ENCODE measurements around the gene GRN. TPM values are rescaled to one million over a fixed set of nuclear protein-coding genes. Genes with fewer than 3 reads are reported as not detected.

The GRN gene
- total RNA-seq, 1 donor from 2014 or later: 327 TPM

GRCh38 chr17:44321246-44322120, 23.6 kb upstream of the GRN start:
- Mint-ChIP-seq H3K27ac (ENCODE audit: unreplicated experiment) (no peak overlapping the region), H3K36me3 (ENCODE audit: low read depth, unreplicated experiment) (peaks cover 12% of the 10 kb centered on the region), H3K9me3 (ENCODE audit: unreplicated experiment) (peaks cover 4% of the 10 kb centered on the region), H3K4me1 (ENCODE audit: low read depth, unreplicated experiment) (no peaks in the 10 kb centered on the region), H3K4me3 (ENCODE audit: unreplicated experiment) (no peak overlapping the region), H3K27me3 (ENCODE audit: low read depth, unreplicated experiment) (peaks cover 12% of the 10 kb centered on the region)
- no peak overlapping the region for H3K4me2 ChIP-seq (ENCODE audit: low read length)
- TF ChIP-seq, protein P1, sequence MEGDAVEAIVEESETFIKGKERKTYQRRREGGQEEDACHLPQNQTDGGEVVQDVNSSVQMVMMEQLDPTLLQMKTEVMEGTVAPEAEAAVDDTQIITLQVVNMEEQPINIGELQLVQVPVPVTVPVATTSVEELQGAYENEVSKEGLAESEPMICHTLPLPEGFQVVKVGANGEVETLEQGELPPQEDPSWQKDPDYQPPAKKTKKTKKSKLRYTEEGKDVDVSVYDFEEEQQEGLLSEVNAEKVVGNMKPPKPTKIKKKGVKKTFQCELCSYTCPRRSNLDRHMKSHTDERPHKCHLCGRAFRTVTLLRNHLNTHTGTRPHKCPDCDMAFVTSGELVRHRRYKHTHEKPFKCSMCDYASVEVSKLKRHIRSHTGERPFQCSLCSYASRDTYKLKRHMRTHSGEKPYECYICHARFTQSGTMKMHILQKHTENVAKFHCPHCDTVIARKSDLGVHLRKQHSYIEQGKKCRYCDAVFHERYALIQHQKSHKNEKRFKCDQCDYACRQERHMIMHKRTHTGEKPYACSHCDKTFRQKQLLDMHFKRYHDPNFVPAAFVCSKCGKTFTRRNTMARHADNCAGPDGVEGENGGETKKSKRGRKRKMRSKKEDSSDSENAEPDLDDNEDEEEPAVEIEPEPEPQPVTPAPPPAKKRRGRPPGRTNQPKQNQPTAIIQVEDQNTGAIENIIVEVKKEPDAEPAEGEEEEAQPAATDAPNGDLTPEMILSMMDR (IDR thresholded peaks at IDR 0.05; ENCODE audit: insufficient read depth, low read depth, low read length): no peak
- no peak for TF ChIP-seq EZH2 (IDR thresholded peaks at IDR 0.05; ENCODE audit: insufficient read depth, low read length)
- no peak overlapping the region for H3K4me3 ChIP-seq (ENCODE audit: insufficient read depth, low read depth, low read length)
- DNase-seq (ENCODE audit: low read depth) (no peak), FAIRE-seq (no peak)
- H3K4me1 ChIP-seq (ENCODE audit: insufficient read depth, low read length): peaks cover 10% of the 10 kb centered on the region
- H3K9me3 ChIP-seq (ENCODE audit: insufficient read depth, low read depth, low read length): no peaks in the 10 kb centered on the region
- H2AFZ ChIP-seq (ENCODE audit: low read depth, low read length): no peak overlapping the region
- no peak overlapping the region for H3K27ac ChIP-seq (ENCODE audit: low read depth, low read length)
- peaks cover 19% of the 10 kb centered on the region for H3K79me2 ChIP-seq (ENCODE audit: insufficient read depth, low read length)
- no peak overlapping the region for H3K9ac ChIP-seq (ENCODE audit: low read length)
- H4K20me1 ChIP-seq (ENCODE audit: insufficient read depth, low read length): peaks cover 27% of the 10 kb centered on the region
- peaks cover 6% of the 10 kb centered on the region for H3K36me3 ChIP-seq (ENCODE audit: insufficient read depth, low read length)
- H3K27me3 ChIP-seq (ENCODE audit: insufficient read depth, low read length): peaks cover 8% of the 10 kb centered on the region

GRCh38 chr17:44322236-44322895, 22.7 kb upstream of the GRN start:
- Histone ChIP-seq H3K79me2 (ENCODE audit: insufficient read depth, low read length) (peaks cover 19% of the 10 kb centered on the region), H3K4me1 (ENCODE audit: insufficient read depth, low read length) (peaks cover 10% of the 10 kb centered on the region), H3K27ac (ENCODE audit: low read depth, low read length) (no peak overlapping the region), H2AFZ (ENCODE audit: low read depth, low read length) (no peak overlapping the region), H3K4me2 (ENCODE audit: low read length) (no peak overlapping the region), H3K27me3 (ENCODE audit: insufficient read depth, low read length) (peaks cover 2% of the 10 kb centered on the region), H3K4me3 (ENCODE audit: insufficient read depth, low read depth, low read length) (no peak overlapping the region), H3K9me3 (ENCODE audit: insufficient read depth, low read depth, low read length) (no peaks in the 10 kb centered on the region), H3K9ac (ENCODE audit: low read length) (no peak overlapping the region), H4K20me1 (ENCODE audit: insufficient read depth, low read length) (peaks cover 24% of the 10 kb centered on the region), H3K36me3 (ENCODE audit: insufficient read depth, low read length) (peaks cover 6% of the 10 kb centered on the region)
- TF ChIP-seq EZH2 (IDR thresholded peaks at IDR 0.05; ENCODE audit: insufficient read depth, low read length): no peak
- TF ChIP-seq, protein P1 (IDR thresholded peaks at IDR 0.05; ENCODE audit: insufficient read depth, low read depth, low read length): no peak
- H3K9me3 Mint-ChIP-seq (ENCODE audit: unreplicated experiment): peaks cover 2% of the 10 kb centered on the region
- DNase-seq (ENCODE audit: low read depth) (no peak), FAIRE-seq (no peak)
- peaks cover 2% of the 10 kb centered on the region for H3K4me1 Mint-ChIP-seq (ENCODE audit: low read depth, unreplicated experiment)
- peaks cover 5% of the 10 kb centered on the region for H3K27me3 Mint-ChIP-seq (ENCODE audit: low read depth, unreplicated experiment)
- peaks cover 11% of the 10 kb centered on the region for H3K36me3 Mint-ChIP-seq (ENCODE audit: low read depth, unreplicated experiment)
- no peak overlapping the region for H3K4me3 Mint-ChIP-seq (ENCODE audit: unreplicated experiment)
- no peak overlapping the region for H3K27ac Mint-ChIP-seq (ENCODE audit: unreplicated experiment)

All from astrocyte (in vitro differentiated cells and primary cell).